Aortic smooth muscle cell (primary cell): ENCODE measurements around the gene CHAT. TPM values are rescaled to one million over a fixed set of nuclear protein-coding genes. Genes with fewer than 3 reads are reported as not detected.

Source experiments
- total RNA-seq: library from RNA; depleted of rRNA; stranded (reverse); fragments of >200 nt; gene quantifications from 2 replicates; pipeline ENCODE4 v1.2.3, GENCODE V29; 2014

The CHAT gene
- 0.06 TPM in 1 of 2 replicates, not detected in the other for total RNA-seq

DNA sequence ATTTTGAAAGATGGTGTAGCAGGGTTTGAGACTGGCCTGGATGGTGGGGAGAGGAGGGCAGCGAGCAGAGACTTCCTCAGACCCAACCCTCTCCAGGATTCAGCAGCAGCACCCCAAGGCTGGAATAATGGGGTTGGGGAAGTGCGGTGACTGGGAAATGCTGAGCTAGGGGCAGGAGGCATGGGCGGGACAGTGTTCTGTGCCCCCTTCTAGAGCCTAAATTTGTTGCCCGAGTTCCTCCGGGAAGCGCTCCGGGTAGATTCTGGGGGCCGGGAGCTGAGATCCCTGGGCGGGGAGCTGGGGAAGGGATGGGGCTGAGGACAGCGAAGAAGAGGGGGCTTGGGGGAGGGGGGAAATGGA lies at the start of gene CHAT:
Gene CHAT, plus strand, starts transcription at position 156 of the 360 bp plus-strand sequence. Its CDS starts 153 bp downstream, at position 309.

DNA sequence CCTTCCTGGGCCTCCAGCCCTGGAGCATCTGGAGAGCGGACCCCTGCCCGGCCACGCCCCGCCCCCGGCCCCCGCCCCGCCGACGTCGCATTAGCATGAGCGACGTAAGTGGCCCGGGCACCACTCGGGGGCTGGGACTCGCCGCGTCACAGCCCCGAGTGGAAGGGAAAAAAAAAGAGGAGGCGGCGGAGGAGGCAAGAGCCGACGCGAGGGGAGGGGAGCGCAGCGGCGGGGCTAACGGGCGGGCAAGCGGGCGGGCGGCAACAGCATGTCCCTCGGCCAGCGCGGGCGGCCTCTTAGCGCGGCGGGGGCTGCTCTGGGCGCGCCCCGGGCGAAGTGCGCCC lies 3.8 kb upstream of the CHAT start, which contains the start of gene SLC18A3:
Gene SLC18A3, plus strand, starts transcription at position 197 of the 344 bp plus-strand sequence. CDS start 431 bp downstream, outside the sequence.

DNA sequence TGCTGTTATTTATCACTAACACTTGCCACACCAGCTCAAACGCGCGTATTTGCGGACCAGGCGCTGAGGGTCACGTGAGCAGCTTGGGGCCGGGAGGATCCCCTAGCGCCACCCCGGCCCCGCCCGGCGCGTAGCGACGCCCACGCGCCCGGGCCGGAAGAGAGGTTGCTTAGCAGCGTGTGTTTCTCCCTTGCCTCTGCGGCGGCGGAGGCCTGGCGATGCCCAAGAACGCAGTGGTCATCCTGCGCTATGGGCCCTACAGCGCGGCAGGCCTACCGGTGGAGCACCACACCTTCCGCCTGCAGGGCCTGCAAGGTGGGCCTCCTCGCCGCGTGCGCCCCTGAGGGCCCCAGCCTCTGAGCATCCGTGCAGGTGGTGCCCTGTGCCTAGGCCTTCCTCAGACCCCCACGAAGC lies 65.7 kb downstream of the CHAT start, which contains the start of gene C10orf53:
Gene C10orf53, plus strand, starts transcription at position 172 of the 414 bp plus-strand sequence. Its CDS starts 47 bp downstream, at position 219.

Other genes starting within 250 kb of the CHAT start
- not detected in 2 replicates for gene DRGX, start 217.9 kb upstream of the CHAT start, total RNA-seq
- 75.6 and 130 TPM in 2 replicates for gene ERCC6, start 74.9 kb upstream of the CHAT start, total RNA-seq
- not detected in 2 replicates for gene SLC18A3, start 3.7 kb upstream of the CHAT start, total RNA-seq
- not detected in 2 replicates for gene C10orf53, start 65.6 kb downstream of the CHAT start, total RNA-seq
- gene OGDHL, start 148.3 kb downstream of the CHAT start, total RNA-seq = 0.26 and 0.68 TPM in 2 replicates